Type B pancreatic cell (in vitro differentiated cells): ENCODE data around the gene COMMD8. TPM values are rescaled to one million over a fixed set of nuclear protein-coding genes. Genes with fewer than 3 reads are reported as not detected.

Source experiments
- DNase-seq: peaks from one replicate; pipeline ENCODE4 v3.0.0; 2021; ENCODE audit warnings: mixed read lengths; ENCODE audit not compliant: unreplicated experiment; ENCODE audit errors: extremely low spot score
- H3K27ac Mint-ChIP-seq: 2 replicates; pipeline ENCODE4 v1.8.0; 2021; ENCODE audit warnings: mild to moderate bottlenecking, mixed read lengths
- H3K27me3 Mint-ChIP-seq: 2 replicates; pipeline ENCODE4 v1.8.0; 2021; ENCODE audit warnings: mixed read lengths
- H3K36me3 Mint-ChIP-seq: 2 replicates; pipeline ENCODE4 v1.8.0; 2021; ENCODE audit warnings: mixed read lengths
- H3K4me1 Mint-ChIP-seq: one replicate; pipeline ENCODE4 v1.8.0; 2021; ENCODE audit warnings: mixed read lengths; ENCODE audit not compliant: unreplicated experiment
- H3K4me3 Mint-ChIP-seq: 2 replicates; pipeline ENCODE4 v1.8.0; 2021; ENCODE audit warnings: mild to moderate bottlenecking, mixed read lengths
- H3K9me3 Mint-ChIP-seq: 2 replicates; pipeline ENCODE4 v1.8.0; 2021; ENCODE audit warnings: mixed read lengths
- total RNA-seq: library from RNA; stranded (reverse); gene quantifications from 2 replicates; pipeline ENCODE4 v1.2.1, GENCODE V29; 2021; ENCODE audit warnings: low replicate concordance
- TF ChIP-seq, protein P1 (sequence below): fragments of 200-600 bp; sonication (generic); conservative IDR thresholded peaks from 2 replicates; pipeline ENCODE4 v1.5.0; 2021; ENCODE audit warnings: antibody characterized with exemption, mild to moderate bottlenecking

The COMMD8 gene
- total RNA-seq, 1 donor from 2014 or later: 12.8 TPM

- H3K4me1 Mint-ChIP-seq: no peaks in the 10 kb centered on the region
- no peak overlapping the region for H3K4me3 Mint-ChIP-seq
- no peak for DNase-seq
- H3K9me3 Mint-ChIP-seq: no peaks in the 10 kb centered on the region
- H3K27ac Mint-ChIP-seq: no peak overlapping the region
- peaks cover 3% of the 10 kb centered on the region for H3K36me3 Mint-ChIP-seq
- TF ChIP-seq, protein P1, sequence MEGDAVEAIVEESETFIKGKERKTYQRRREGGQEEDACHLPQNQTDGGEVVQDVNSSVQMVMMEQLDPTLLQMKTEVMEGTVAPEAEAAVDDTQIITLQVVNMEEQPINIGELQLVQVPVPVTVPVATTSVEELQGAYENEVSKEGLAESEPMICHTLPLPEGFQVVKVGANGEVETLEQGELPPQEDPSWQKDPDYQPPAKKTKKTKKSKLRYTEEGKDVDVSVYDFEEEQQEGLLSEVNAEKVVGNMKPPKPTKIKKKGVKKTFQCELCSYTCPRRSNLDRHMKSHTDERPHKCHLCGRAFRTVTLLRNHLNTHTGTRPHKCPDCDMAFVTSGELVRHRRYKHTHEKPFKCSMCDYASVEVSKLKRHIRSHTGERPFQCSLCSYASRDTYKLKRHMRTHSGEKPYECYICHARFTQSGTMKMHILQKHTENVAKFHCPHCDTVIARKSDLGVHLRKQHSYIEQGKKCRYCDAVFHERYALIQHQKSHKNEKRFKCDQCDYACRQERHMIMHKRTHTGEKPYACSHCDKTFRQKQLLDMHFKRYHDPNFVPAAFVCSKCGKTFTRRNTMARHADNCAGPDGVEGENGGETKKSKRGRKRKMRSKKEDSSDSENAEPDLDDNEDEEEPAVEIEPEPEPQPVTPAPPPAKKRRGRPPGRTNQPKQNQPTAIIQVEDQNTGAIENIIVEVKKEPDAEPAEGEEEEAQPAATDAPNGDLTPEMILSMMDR: no peak
- no peaks in the 10 kb centered on the region for H3K27me3 Mint-ChIP-seq
These were observed 36.2 kb upstream of the COMMD8 start for GRCh38 chr4:47499700-47500099.

DNA sequence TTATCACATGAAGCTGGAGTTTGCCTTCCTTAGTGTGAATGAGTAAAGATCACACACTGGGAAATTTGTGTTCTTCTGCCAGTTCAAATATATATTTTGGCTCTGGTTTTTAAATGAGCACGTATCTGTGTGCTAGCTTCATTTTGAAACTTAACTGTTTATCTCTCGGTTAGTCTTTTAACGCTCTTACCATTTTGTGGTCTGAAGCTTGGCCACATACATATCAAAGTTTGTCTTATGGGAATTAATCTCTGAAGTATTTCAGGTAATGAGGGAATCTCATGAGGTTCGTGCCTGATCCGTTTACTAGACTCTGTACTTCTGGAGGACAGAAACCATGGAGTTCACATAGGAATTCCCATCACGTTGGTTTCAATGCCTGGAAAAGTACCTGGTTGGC, 35.4 kb upstream of the COMMD8 start:
- Mint-ChIP-seq H3K9me3 (no peaks in the 10 kb centered on the region), H3K27ac (no peak overlapping the region), H3K27me3 (no peaks in the 10 kb centered on the region), H3K4me3 (no peak overlapping the region), H3K4me1 (no peaks in the 10 kb centered on the region), H3K36me3 (peaks cover 3% of the 10 kb centered on the region)
- TF ChIP-seq, protein P1: no peak
- DNase-seq: no peak

- Mint-ChIP-seq H3K36me3 (peaks cover 11% of the 10 kb centered on the region), H3K9me3 (no peaks in the 10 kb centered on the region), H3K4me3 (no peak overlapping the region), H3K27ac (no peak overlapping the region), H3K4me1 (peaks cover 4% of the 10 kb centered on the region), H3K27me3 (no peaks in the 10 kb centered on the region)
- TF ChIP-seq, protein P1: no peak
- DNase-seq: no peak
These were observed 30.6 kb upstream of the COMMD8 start for GRCh38 chr4:47494124-47494430.

DNA sequence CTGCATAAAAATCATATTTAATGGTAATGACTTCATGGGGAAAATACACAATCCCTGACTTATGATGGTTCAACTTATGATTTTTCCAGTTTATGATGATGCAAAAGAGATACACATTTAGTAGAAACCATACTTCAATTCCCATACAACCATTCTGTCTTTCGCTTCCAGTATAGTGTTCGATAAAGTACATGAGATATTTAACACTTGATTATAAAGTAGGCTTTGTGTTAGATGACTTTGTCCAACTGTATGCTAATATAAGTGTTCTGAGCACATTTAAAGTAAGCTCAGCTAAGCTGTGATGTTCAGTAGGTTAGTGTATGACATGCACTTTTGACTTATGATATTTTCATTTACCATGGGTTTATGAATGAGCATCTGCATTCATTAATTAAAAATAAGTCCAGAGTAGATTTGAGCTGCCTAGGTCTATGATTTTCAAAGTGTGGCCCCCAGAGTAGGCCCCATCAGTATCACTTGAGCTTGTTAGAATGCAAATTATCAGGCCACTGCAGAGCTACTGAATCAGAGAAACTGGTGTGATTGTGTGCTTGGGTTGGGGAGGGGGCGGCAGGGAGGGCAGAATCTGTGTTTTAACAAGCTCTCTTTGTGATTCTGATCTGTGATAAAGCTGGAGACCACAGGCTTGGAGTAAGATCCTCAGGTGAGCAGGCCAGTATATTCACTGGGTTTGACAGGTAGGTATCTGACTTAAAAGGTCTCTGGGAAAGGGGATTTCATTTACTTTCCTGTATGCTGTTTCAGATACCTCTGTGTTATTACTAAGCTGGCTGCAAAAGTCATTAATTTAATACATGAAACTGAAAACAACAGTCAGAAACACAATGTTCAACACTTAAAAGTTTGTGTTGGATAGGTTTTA, 30.0 kb upstream of the COMMD8 start:
- no peaks in the 10 kb centered on the region for H3K9me3 Mint-ChIP-seq
- no peak for DNase-seq
- H3K4me1 Mint-ChIP-seq: peaks cover 4% of the 10 kb centered on the region
- no peak overlapping the region for H3K4me3 Mint-ChIP-seq
- no peak overlapping the region for H3K27ac Mint-ChIP-seq
- H3K27me3 Mint-ChIP-seq: no peaks in the 10 kb centered on the region
- TF ChIP-seq, protein P1: no peak
- H3K36me3 Mint-ChIP-seq: peaks cover 9% of the 10 kb centered on the region

DNA sequence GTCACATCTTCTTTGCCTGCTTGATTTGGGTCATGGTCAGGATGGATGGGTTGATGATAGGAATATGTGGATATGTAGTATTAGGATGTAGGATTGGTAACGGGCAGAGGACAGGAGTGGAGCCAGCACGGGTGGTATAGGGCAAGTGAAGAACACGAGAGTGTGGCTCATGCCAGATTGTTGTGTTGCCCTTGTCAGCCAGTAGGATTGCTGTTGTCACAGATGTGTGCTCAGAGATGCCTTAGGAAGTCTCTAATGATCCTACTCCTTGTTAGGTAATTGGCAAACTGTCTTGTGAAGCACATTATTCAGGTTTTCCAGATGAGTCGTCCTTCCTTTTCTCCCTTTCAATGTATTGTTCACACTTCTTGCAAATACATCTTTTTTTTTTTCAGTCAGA, 27.0 kb upstream of the COMMD8 start:
- H3K4me3 Mint-ChIP-seq: peak overlapping the region; percentile 1
- no peak for DNase-seq
- peaks cover 9% of the 10 kb centered on the region for H3K36me3 Mint-ChIP-seq
- no peaks in the 10 kb centered on the region for H3K9me3 Mint-ChIP-seq
- H3K27ac Mint-ChIP-seq: no peak overlapping the region
- TF ChIP-seq, protein P1: peak; percentile 65
- peaks cover 14% of the 10 kb centered on the region for H3K4me1 Mint-ChIP-seq
- H3K27me3 Mint-ChIP-seq: no peaks in the 10 kb centered on the region
